Measurements from ENCODE around the gene GAS2.

The GAS2 gene

DNA sequence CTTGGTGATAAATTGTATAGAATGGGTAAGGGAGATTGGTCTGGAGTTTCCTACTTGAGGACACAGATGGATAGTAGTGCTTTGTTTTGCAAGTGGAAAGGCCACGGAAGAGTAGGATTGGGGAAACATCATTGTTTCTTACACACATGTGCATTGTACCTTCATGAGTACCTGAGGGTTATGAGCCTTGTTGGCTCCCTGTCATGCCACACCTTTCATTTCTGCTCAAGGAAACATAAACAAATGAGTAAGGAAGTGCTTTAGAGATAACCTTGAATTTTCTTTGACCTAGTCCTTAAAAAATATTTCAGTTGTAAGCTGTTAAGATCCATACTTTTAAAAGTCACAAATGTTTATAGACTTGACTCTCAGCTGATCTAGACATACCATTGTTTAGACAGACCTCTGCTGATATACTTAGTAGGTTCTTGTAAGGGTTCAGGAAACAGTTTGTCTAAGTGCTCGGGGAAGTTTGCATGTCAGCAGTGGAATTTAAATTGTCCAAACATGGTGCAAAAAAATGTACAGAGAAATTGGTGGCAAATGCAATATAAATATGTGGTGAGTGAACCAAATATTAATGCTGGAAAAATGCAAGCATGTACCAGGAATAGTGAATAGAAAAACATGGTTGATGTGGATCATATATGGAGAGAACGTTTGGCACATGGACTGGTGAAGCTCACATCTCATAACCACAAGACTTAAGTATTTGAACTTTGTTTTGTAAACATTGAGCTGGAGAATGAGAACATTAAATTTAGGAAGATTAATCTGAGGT, 40.9 kb downstream of the GAS2 start:
- Histone ChIP-seq H3K9me3 (ENCODE audit: control insufficient read depth, insufficient read depth, low read length) (no peaks in the 10 kb centered on the region), H3K27me3 (ENCODE audit: control insufficient read depth, insufficient read depth, low read length) (no peaks in the 10 kb centered on the region), H3K4me3 (ENCODE audit: low read depth, low read length) (no peak overlapping the region), H3K36me3 (ENCODE audit: control insufficient read depth, insufficient read depth, low read length) (no peaks in the 10 kb centered on the region), H3K9ac (ENCODE audit: low read depth, low read length) (no peak overlapping the region), H3K4me1 (ENCODE audit: control insufficient read depth, insufficient read depth, low read length) (peaks cover 2% of the 10 kb centered on the region)

DNA sequence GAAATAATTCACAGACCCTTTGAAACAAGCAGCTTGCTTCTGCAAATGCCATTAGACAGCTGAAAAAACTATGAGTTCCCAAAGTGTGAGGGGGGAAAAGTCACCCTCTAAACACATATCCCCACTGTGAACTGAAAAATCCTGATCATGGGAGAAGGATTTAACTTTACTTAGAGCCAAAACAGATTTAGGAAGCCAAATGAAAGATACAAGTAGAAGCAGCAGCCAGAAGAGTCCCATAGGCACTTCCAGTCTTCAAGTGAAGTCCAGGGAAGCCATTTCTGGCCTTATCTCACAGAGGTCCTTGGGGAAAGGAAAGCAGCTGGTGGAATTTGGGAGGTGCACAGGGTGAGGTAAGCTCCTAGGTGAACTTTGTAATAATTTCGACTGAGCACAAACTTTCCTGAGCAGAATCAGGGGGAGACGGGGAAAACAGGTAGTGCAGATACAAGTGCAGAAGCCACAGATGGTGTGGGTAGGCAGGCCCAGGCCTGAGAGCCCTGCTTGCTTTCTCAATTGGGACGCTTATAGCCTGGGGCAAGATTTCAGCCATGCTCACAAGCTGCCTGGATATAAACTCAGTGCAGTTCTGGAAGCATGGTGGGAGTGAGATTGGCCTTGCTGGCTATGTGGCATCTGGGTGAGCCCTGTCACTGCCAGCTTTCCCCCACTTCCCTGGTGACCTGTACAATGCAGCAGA, 44.8 kb downstream of the GAS2 start:
- Histone ChIP-seq H3K9ac (ENCODE audit: low read depth, low read length) (no peak overlapping the region), H3K9me3 (ENCODE audit: control insufficient read depth, insufficient read depth, low read length) (no peaks in the 10 kb centered on the region), H3K36me3 (ENCODE audit: control insufficient read depth, insufficient read depth, low read length) (no peaks in the 10 kb centered on the region)

DNA sequence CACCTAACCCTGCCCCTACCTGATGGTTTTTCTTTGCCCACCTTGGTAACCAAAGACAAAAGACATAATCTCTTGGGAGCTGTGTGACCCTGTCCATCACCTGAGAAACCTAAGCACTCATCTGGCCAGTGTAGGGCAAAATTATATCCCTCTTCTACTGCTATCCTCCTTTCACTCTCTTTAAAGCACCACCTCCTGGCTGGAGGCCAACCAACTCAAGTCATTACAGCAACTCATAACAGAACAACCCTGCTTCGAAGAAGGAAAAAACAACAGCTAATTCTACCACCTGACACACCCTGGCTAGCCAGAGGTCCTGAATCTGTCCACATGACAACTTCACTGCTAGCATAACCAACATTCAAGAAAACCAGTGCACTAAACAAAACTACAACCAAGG, 45.5 kb downstream of the GAS2 start:
- Histone ChIP-seq H3K9me3 (ENCODE audit: control insufficient read depth, insufficient read depth, low read length) (no peaks in the 10 kb centered on the region), H3K36me3 (ENCODE audit: control insufficient read depth, insufficient read depth, low read length) (no peaks in the 10 kb centered on the region), H3K9ac (ENCODE audit: low read depth, low read length) (no peak overlapping the region), H3K4me3 (ENCODE audit: low read depth, low read length) (no peak overlapping the region), H3K27me3 (ENCODE audit: control insufficient read depth, insufficient read depth, low read length) (no peaks in the 10 kb centered on the region), H3K4me1 (ENCODE audit: control insufficient read depth, insufficient read depth, low read length) (no peaks in the 10 kb centered on the region)

More for the DNA sequence above, 44.8 kb downstream of the GAS2 start:
- H3K4me1 ChIP-seq (ENCODE audit: control insufficient read depth, insufficient read depth, low read length), result no peaks in the 10 kb centered on the region
- no peaks in the 10 kb centered on the region for H3K27me3 ChIP-seq (ENCODE audit: control insufficient read depth, insufficient read depth, low read length)
- no peak overlapping the region for H3K4me3 ChIP-seq (ENCODE audit: low read depth, low read length)

DNA sequence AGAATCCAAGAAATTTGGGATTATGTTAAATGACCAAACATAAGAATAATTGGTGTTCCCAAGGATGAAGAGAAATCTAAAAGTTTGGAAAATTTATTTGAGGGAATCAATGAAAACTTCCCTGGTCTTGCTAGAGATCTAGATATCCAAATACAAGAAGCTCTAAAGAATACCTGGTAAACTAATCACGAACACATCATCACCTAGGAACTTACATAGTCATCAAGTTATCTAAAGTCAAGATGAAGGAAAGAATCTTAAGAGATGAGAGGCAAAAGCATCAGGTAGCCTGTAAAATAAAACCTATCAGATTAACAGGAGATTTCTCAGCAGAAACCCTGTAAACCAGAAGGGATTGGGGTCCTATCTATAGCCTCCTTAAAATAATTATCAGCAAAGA, 46.9 kb downstream of the GAS2 start:
- no peaks in the 10 kb centered on the region for H3K9me3 ChIP-seq (ENCODE audit: control insufficient read depth, insufficient read depth, low read length)
- no peak overlapping the region for H3K4me3 ChIP-seq (ENCODE audit: low read depth, low read length)
- no peaks in the 10 kb centered on the region for H3K36me3 ChIP-seq (ENCODE audit: control insufficient read depth, insufficient read depth, low read length)
- no peaks in the 10 kb centered on the region for H3K4me1 ChIP-seq (ENCODE audit: control insufficient read depth, insufficient read depth, low read length)
- no peak overlapping the region for H3K9ac ChIP-seq (ENCODE audit: low read depth, low read length)
- no peaks in the 10 kb centered on the region for H3K27me3 ChIP-seq (ENCODE audit: control insufficient read depth, insufficient read depth, low read length)

DNA sequence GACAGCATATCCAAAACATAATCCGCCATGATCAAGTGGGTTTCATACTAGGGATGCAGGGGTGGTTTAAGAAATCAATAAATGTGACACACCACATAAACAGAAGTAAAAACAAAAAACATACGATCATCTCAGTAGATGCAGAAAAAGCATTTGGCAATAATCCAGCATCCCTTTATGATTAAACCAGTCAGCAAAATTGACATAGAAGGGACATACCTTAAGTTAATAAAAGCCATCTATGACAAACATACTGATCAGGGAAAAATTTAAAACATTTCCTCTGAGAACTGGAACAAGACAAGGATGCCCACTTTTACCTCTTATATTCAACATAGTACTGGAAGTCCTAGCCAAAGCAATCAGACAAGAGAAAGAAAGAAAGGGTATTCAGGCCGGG, 49.6 kb downstream of the GAS2 start:
- H3K36me3 ChIP-seq (ENCODE audit: control insufficient read depth, insufficient read depth, low read length), result no peaks in the 10 kb centered on the region
- no peak overlapping the region for H3K4me3 ChIP-seq (ENCODE audit: low read depth, low read length)
- no peaks in the 10 kb centered on the region for H3K4me1 ChIP-seq (ENCODE audit: control insufficient read depth, insufficient read depth, low read length)
- H3K27me3 ChIP-seq (ENCODE audit: control insufficient read depth, insufficient read depth, low read length), result no peaks in the 10 kb centered on the region
- H3K9me3 ChIP-seq (ENCODE audit: control insufficient read depth, insufficient read depth, low read length), result no peaks in the 10 kb centered on the region
- H3K9ac ChIP-seq (ENCODE audit: low read depth, low read length), result no peak overlapping the region

DNA sequence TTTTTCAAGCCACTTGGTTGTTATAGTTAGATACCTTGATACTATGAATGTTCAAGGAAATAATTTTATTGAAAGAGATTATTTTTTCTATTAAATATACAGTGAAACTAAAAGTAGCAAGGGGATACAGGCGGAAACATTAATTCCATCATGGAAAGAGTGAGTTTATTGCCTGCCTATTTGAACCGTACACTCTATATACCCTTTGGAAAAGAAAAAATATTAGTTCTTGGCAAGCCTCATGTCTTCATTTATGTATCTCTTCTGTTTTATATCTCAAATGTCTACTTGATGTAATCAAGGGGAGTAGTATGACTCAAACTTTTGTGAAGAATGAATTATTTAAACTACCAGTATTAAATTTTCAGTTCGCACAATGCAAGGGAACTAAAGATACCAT, 54.0 kb downstream of the GAS2 start:
- Histone ChIP-seq H3K27me3 (ENCODE audit: control insufficient read depth, insufficient read depth, low read length) (no peaks in the 10 kb centered on the region), H3K4me3 (ENCODE audit: low read depth, low read length) (no peak overlapping the region), H3K36me3 (ENCODE audit: control insufficient read depth, insufficient read depth, low read length) (no peaks in the 10 kb centered on the region), H3K9ac (ENCODE audit: low read depth, low read length) (no peak overlapping the region), H3K4me1 (ENCODE audit: control insufficient read depth, insufficient read depth, low read length) (no peaks in the 10 kb centered on the region), H3K9me3 (ENCODE audit: control insufficient read depth, insufficient read depth, low read length) (no peaks in the 10 kb centered on the region)

DNA sequence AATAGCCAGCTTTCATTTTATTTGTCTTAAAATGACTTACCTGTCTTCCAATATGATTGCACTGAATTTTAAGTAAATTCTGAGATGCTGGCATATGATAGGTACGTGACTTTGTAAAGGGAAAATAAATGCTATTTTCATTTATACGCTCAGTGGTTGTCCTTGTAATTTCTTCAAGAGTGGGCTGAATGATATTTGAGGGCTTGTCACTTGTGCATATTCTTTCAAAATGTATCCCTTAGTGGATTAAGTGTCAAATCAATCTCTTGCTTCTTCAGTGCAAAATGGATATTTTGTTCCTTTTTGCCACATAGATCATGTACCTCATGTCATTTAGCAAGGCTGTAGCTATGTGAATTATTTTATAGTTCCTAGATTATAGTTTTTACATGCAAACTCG, 56.9 kb downstream of the GAS2 start:
- no peak overlapping the region for H3K4me3 ChIP-seq (ENCODE audit: low read depth, low read length)
- H3K9me3 ChIP-seq (ENCODE audit: control insufficient read depth, insufficient read depth, low read length), result no peaks in the 10 kb centered on the region
- H3K27me3 ChIP-seq (ENCODE audit: control insufficient read depth, insufficient read depth, low read length), result no peaks in the 10 kb centered on the region
- no peaks in the 10 kb centered on the region for H3K36me3 ChIP-seq (ENCODE audit: control insufficient read depth, insufficient read depth, low read length)
- no peaks in the 10 kb centered on the region for H3K4me1 ChIP-seq (ENCODE audit: control insufficient read depth, insufficient read depth, low read length)
- H3K9ac ChIP-seq (ENCODE audit: low read depth, low read length), result no peak overlapping the region

DNA sequence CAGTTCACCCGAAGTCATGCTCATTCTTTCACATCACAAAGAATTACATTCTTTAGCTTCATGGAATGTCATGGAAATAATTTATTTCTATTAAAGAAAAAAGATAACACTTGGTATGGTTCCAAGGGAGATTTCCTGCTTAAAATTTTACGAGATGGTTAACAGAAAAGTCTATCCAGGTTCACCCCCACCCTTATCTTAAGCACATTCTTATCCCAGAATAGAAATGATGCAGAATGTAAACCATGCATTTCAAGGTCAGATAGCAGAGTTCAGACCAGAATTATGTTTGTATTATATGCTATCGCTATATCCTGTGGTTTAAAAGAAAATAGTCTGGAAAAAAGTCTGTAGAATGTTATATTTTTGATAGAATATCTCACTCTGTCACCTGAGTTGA, 58.7 kb downstream of the GAS2 start:
- H3K27me3 ChIP-seq (ENCODE audit: control insufficient read depth, insufficient read depth, low read length), result no peaks in the 10 kb centered on the region
- H3K9me3 ChIP-seq (ENCODE audit: control insufficient read depth, insufficient read depth, low read length), result no peaks in the 10 kb centered on the region
- H3K9ac ChIP-seq (ENCODE audit: low read depth, low read length), result no peak overlapping the region
- no peaks in the 10 kb centered on the region for H3K36me3 ChIP-seq (ENCODE audit: control insufficient read depth, insufficient read depth, low read length)
- H3K4me1 ChIP-seq (ENCODE audit: control insufficient read depth, insufficient read depth, low read length), result no peaks in the 10 kb centered on the region
- no peak overlapping the region for H3K4me3 ChIP-seq (ENCODE audit: low read depth, low read length)

DNA sequence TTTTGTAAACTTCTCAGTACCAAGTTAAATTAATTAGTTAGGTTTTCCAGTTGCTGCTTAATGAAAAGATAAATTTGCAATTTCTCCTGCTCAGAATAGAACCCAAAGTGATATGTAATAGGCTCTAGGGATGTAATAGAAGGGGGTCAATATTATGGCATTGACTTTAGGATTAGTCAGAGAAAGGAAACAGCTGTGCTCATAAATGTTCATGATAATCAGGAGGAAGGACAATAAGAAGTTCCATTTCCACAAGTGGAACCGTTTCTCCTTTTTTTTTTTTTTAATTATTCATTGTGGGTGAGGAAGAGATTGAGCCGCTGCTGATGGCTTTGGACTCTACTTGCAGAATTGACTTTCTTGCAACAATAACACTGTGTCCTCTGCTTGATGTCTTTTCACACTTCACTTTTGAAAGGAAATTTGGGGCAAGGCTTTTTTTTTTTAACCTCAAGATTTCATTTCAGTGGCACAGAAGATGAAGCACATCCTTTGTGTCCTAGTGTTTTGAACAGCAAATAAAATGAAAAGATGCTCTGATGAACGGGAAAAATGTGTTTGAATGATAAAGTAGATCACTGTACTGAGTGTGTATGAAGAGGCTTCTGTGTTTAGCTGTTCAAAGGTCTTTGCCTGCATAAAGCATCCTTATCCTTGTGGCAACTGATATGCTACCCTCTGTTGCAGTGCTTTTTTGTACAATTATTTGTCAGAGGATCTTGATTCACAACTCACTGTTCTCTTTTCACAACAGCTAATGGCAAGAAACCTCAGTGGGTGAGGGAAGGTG, 62.4 kb downstream of the GAS2 start:
- Histone ChIP-seq H3K9ac (ENCODE audit: low read depth, low read length) (no peak overlapping the region), H3K4me3 (ENCODE audit: low read depth, low read length) (no peak overlapping the region), H3K36me3 (ENCODE audit: control insufficient read depth, insufficient read depth, low read length) (no peaks in the 10 kb centered on the region)

DNA sequence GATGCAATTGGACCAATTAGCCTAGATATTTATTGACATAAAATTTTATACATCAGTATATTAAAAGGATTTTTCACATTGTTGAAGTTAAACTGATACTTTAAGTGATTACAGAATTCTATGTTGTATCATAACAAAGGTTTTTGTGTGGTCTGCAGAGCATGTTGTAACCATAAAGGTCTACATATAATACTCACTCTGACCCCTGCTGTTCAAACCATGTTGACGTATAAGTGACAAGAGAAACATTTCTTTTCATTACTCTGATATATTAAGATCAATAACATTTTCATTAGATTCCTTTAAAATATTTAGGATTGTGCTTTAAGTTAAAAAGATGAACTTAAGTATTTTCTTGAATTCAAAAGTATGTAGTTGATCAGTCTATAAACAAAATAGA, 63.9 kb downstream of the GAS2 start:
- no peaks in the 10 kb centered on the region for H3K36me3 ChIP-seq (ENCODE audit: control insufficient read depth, insufficient read depth, low read length)
- H3K9ac ChIP-seq (ENCODE audit: low read depth, low read length), result no peak overlapping the region
- H3K9me3 ChIP-seq (ENCODE audit: control insufficient read depth, insufficient read depth, low read length), result no peaks in the 10 kb centered on the region
- no peaks in the 10 kb centered on the region for H3K27me3 ChIP-seq (ENCODE audit: control insufficient read depth, insufficient read depth, low read length)
- H3K4me3 ChIP-seq (ENCODE audit: low read depth, low read length), result no peak overlapping the region
- H3K4me1 ChIP-seq (ENCODE audit: control insufficient read depth, insufficient read depth, low read length), result no peaks in the 10 kb centered on the region

More for the DNA sequence above, 62.4 kb downstream of the GAS2 start:
- H3K4me1 ChIP-seq (ENCODE audit: control insufficient read depth, insufficient read depth, low read length), result no peaks in the 10 kb centered on the region
- no peaks in the 10 kb centered on the region for H3K9me3 ChIP-seq (ENCODE audit: control insufficient read depth, insufficient read depth, low read length)
- no peaks in the 10 kb centered on the region for H3K27me3 ChIP-seq (ENCODE audit: control insufficient read depth, insufficient read depth, low read length)

DNA sequence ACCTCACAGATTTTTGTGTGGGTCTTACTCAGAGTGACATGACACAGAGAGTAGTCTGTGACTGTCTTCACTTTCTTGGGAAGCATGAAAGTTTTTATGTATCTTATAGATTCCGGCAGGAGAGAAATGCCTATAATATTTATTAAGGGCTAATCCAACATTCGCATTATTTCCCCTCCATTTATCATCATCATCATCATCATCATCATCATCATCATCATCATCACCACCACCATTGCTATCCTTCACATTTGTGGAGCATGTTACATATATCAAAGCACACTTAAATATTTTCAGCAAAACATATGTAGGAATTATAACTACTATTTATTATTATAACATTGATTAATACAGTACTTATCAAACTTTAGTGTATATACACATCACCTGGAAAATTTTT, 66.2 kb downstream of the GAS2 start:
- no peak overlapping the region for H3K4me3 ChIP-seq (ENCODE audit: low read depth, low read length)

More for the DNA sequence above, 66.2 kb downstream of the GAS2 start:
- Histone ChIP-seq H3K9me3 (ENCODE audit: control insufficient read depth, insufficient read depth, low read length) (no peaks in the 10 kb centered on the region), H3K36me3 (ENCODE audit: control insufficient read depth, insufficient read depth, low read length) (no peaks in the 10 kb centered on the region), H3K27me3 (ENCODE audit: control insufficient read depth, insufficient read depth, low read length) (no peaks in the 10 kb centered on the region), H3K9ac (ENCODE audit: low read depth, low read length) (no peak overlapping the region), H3K4me1 (ENCODE audit: control insufficient read depth, insufficient read depth, low read length) (no peaks in the 10 kb centered on the region)
